Panc1 (cell line): ENCODE data around the gene OXTR. TPM values are rescaled to one million over a fixed set of nuclear protein-coding genes. Genes with fewer than 3 reads are reported as not detected.

Experiments used
- ATAC-seq: fragments of 200-7000 bp; cut with Tn5 transposase; 2 replicates; pipeline ENCODE4 v1.9.1; 2020; ENCODE audit warnings: mild to moderate bottlenecking, moderate library complexity
- BruUV-seq: library from RNA; stranded (reverse); fragments of 400-500 nt; replicated peaks from 2 replicates; lab custom pipeline; 2021; lab: Mats Ljungman, UMichigan
- CTCF ChIA-PET: fragments of 300-600 bp; sonication (Branson Sonifier 250); formaldehyde crosslinking; loops from one replicate; lab custom pipeline; 2022; ENCODE audit warnings: antibody characterized with exemption; lab: Charles Lee
- POLR2A ChIA-PET: fragments of 300-600 bp; sonication (Branson Sonifier 250); formaldehyde crosslinking; loops from one replicate; lab custom pipeline; 2022; ENCODE audit warnings: antibody characterized with exemption; lab: Charles Lee
- DNase-seq: peaks from one replicate; pipeline ENCODE4 v3.0.0-alpha.2; 2010; ENCODE audit warnings: low read depth, low spot score
- H3K27ac ChIP-seq: 2 replicates; pipeline ENCODE4 v1.5.1; 2011; ENCODE audit warnings: mild to moderate bottlenecking, low read length, inconsistent platforms
- H3K27me3 ChIP-seq: fragments of 200-500 bp; sonication (Bioruptor generic); 2 replicates; pipeline ENCODE4 v1.6.0; 2014; ENCODE audit warnings: low read length, inconsistent platforms; ENCODE audit not compliant: control insufficient read depth, insufficient read depth
- H3K36me3 ChIP-seq: fragments of 200-500 bp; sonication (Bioruptor generic); 2 replicates; pipeline ENCODE4 v1.5.1; 2014; ENCODE audit warnings: inconsistent platforms, mild to moderate bottlenecking, low read length, moderate library complexity; ENCODE audit not compliant: control insufficient read depth, insufficient read depth
- H3K4me1 ChIP-seq: 2 replicates; pipeline ENCODE4 v1.5.1; 2011; ENCODE audit warnings: inconsistent platforms, mild to moderate bottlenecking, low read length, moderate library complexity; ENCODE audit not compliant: control insufficient read depth, insufficient read depth
- H3K4me3 ChIP-seq, 2 experiments: 2 replicates each; pipeline ENCODE4 v1.5.1; 2011 to 2012; ENCODE audit warnings: low read depth in 2 of 2, low read length in 2 of 2, mild to moderate bottlenecking in 2 of 2, inconsistent platforms in 1 of 2, moderate library complexity in 1 of 2
- H3K9me3 ChIP-seq: fragments of 200-500 bp; sonication (Bioruptor generic); 2 replicates; pipeline ENCODE4 v1.5.1; 2014; ENCODE audit warnings: low read depth, mild to moderate bottlenecking, inconsistent platforms, low read length, moderate library complexity; ENCODE audit not compliant: control insufficient read depth, insufficient read depth
- CTCF ChIP-seq: fragments of 450-650 bp; IDR thresholded peaks from 2 replicates; pipeline ENCODE4 v1.5.1; 2017; ENCODE audit warnings: mild to moderate bottlenecking
- POLR2AphosphoS5 ChIP-seq: IDR thresholded peaks from 2 replicates; pipeline ENCODE4 v1.6.1; 2012; ENCODE audit warnings: mild to moderate bottlenecking, low read depth, low read length, moderate library complexity
- SIN3A ChIP-seq: IDR thresholded peaks from 2 replicates; pipeline ENCODE4 v1.6.1; 2012; ENCODE audit warnings: low read depth, mild to moderate bottlenecking, low read length, moderate library complexity, borderline replicate concordance; ENCODE audit not compliant: insufficient read depth
- TCF7L2 ChIP-seq: IDR thresholded peaks from 2 replicates; pipeline ENCODE4 v1.6.1; 2011; ENCODE audit warnings: mild to moderate bottlenecking, low read depth, low read length, inconsistent platforms
- in situ Hi-C: cut with HindIII; loops from 2 replicates; pipeline ENCODE4 v1.10.0; 2016; ENCODE audit warnings: low sequenced_read_pairs, low pct_unique_long_range_greater_than_20kb
- intact Hi-C: fragments of 100-400 bp; cut with micrococcal nuclease; formaldehyde crosslinking; loops from one replicate; pipeline ENCODE4 v1.10.0; 2022; ENCODE audit not compliant: unreplicated experiment
- total RNA-seq: library from RNA; stranded (reverse); gene quantifications from one replicate; pipeline ENCODE4 v1.2.1, GENCODE V29; 2021; ENCODE audit not compliant: unreplicated experiment
- TF ChIP-seq, protein P1 (sequence below), 2 experiments: IDR thresholded peaks; 2 replicates each; pipeline ENCODE4 v1.6.1; 2011 to 2012; ENCODE audit warnings: low read depth in 2 of 2, control low read depth in 1 of 2, low read length in 1 of 2, mild to moderate bottlenecking in 1 of 2, moderate library complexity in 1 of 2; ENCODE audit not compliant: insufficient read depth in 1 of 2

OXTR gene
- total RNA-seq, 1 experiment from 2014 or later: 2.7 TPM

- Histone ChIP-seq H3K27me3 (no peaks in the 10 kb centered on the region), H3K36me3 (no peaks in the 10 kb centered on the region), H3K27ac (no peak overlapping the region), H3K9me3 (no peaks in the 10 kb centered on the region), H3K4me1 (no peaks in the 10 kb centered on the region), H3K4me3 (no peak overlapping the region)
- BruUV-seq: no TSS peak
- ChIA-PET CTCF (no interaction called here), POLR2A (interaction anchor here (0.7 kb wide), 1 partner anchor 92 kb away, joined by 7 read pairs; no protein-coding TSS in a partner anchor)
- in situ Hi-C loops: no loop called here
- intact Hi-C loops: no loop called here
- TF ChIP-seq SIN3A: no peak
- no peak for TF ChIP-seq CTCF
- TF ChIP-seq TCF7L2: no peak
- TF ChIP-seq, protein P1, sequence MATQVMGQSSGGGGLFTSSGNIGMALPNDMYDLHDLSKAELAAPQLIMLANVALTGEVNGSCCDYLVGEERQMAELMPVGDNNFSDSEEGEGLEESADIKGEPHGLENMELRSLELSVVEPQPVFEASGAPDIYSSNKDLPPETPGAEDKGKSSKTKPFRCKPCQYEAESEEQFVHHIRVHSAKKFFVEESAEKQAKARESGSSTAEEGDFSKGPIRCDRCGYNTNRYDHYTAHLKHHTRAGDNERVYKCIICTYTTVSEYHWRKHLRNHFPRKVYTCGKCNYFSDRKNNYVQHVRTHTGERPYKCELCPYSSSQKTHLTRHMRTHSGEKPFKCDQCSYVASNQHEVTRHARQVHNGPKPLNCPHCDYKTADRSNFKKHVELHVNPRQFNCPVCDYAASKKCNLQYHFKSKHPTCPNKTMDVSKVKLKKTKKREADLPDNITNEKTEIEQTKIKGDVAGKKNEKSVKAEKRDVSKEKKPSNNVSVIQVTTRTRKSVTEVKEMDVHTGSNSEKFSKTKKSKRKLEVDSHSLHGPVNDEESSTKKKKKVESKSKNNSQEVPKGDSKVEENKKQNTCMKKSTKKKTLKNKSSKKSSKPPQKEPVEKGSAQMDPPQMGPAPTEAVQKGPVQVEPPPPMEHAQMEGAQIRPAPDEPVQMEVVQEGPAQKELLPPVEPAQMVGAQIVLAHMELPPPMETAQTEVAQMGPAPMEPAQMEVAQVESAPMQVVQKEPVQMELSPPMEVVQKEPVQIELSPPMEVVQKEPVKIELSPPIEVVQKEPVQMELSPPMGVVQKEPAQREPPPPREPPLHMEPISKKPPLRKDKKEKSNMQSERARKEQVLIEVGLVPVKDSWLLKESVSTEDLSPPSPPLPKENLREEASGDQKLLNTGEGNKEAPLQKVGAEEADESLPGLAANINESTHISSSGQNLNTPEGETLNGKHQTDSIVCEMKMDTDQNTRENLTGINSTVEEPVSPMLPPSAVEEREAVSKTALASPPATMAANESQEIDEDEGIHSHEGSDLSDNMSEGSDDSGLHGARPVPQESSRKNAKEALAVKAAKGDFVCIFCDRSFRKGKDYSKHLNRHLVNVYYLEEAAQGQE (IDR thresholded peaks at IDR 0.05; ENCODE audit: insufficient read depth in 1 of 2, low read depth in 2 of 2, low read length in 1 of 2): no peak
- no peak for TF ChIP-seq POLR2AphosphoS5
- no peak for DNase-seq
- ATAC-seq: no peak
Observed at GRCh38 chr3:8727605-8728512, 41.6 kb downstream of the OXTR start.

GRCh38 chr3:8724108-8724752, 45.2 kb downstream of the OXTR start:
- intact Hi-C loops: no loop called here
- H3K27ac ChIP-seq: no peak overlapping the region
- in situ Hi-C loops: no loop called here

More at GRCh38 chr3:8724108-8724752, 45.2 kb downstream of the OXTR start:
- DNase-seq (no peak), ATAC-seq (peak; percentile 77)
- CTCF ChIA-PET: no interaction called here
- H3K9me3 ChIP-seq: no peaks in the 10 kb centered on the region
- H3K4me1 ChIP-seq: no peaks in the 10 kb centered on the region
- TF ChIP-seq, protein P1 (IDR thresholded peaks at IDR 0.05; ENCODE audit: insufficient read depth in 1 of 2, low read depth in 2 of 2, low read length in 1 of 2): no peak
- TF ChIP-seq SIN3A: no peak
- no peak for TF ChIP-seq CTCF
- TF ChIP-seq POLR2AphosphoS5: no peak
- no peak for TF ChIP-seq TCF7L2
- no peak overlapping the region for H3K4me3 ChIP-seq
- no peaks in the 10 kb centered on the region for H3K27me3 ChIP-seq
- H3K36me3 ChIP-seq: no peaks in the 10 kb centered on the region
- POLR2A ChIA-PET: no interaction called here
- BruUV-seq: no TSS peak
